Activated CD8-positive, alpha-beta memory T cell treated with anti-CD3 and anti-CD28 coated beads, Interleukin-2, amount 50 U/mL, for 4 hours (primary cell): Measurements from ENCODE around the gene PHETA2.

Experiments used
- DNase-seq: peaks from one replicate; pipeline ENCODE4 v3.0.0-alpha.2; 2020

The PHETA2 gene, protein sequence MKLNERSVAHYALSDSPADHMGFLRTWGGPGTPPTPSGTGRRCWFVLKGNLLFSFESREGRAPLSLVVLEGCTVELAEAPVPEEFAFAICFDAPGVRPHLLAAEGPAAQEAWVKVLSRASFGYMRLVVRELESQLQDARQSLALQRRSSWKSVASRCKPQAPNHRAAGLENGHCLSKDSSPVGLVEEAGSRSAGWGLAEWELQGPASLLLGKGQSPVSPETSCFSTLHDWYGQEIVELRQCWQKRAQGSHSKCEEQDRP

GRCh38 chr22:42074132-42074811 is at the start of gene PHETA2:
Gene PHETA2 (plus strand): TSS chr22:42074248. CDS start chr22:42077294, 3,046 bp downstream.
- peak; percentile 55 for DNase-seq

- no peak for DNase-seq
Observed at GRCh38 chr22:42025421-42025820, 48.6 kb upstream of the PHETA2 start.

DNA sequence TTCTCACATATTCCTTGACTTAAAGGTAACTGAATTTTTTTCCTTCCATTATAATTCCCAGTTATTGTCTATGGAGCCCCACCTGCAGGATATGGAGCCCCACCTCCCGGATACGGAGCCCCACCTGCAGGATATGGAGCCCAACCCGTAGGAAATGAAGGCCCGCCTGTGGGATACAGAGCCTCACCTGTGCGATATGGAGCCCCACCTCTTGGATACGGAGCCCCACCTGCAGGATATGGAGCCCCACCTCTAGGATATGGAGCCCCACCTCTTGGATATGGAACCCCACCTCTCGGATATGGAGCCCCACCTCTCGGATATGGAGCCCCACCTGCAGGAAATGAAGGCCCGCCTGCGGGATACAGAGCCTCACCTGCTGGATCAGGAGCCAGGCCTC is 47.3 kb upstream of the PHETA2 start:
- DNase-seq, result no peak

DNA sequence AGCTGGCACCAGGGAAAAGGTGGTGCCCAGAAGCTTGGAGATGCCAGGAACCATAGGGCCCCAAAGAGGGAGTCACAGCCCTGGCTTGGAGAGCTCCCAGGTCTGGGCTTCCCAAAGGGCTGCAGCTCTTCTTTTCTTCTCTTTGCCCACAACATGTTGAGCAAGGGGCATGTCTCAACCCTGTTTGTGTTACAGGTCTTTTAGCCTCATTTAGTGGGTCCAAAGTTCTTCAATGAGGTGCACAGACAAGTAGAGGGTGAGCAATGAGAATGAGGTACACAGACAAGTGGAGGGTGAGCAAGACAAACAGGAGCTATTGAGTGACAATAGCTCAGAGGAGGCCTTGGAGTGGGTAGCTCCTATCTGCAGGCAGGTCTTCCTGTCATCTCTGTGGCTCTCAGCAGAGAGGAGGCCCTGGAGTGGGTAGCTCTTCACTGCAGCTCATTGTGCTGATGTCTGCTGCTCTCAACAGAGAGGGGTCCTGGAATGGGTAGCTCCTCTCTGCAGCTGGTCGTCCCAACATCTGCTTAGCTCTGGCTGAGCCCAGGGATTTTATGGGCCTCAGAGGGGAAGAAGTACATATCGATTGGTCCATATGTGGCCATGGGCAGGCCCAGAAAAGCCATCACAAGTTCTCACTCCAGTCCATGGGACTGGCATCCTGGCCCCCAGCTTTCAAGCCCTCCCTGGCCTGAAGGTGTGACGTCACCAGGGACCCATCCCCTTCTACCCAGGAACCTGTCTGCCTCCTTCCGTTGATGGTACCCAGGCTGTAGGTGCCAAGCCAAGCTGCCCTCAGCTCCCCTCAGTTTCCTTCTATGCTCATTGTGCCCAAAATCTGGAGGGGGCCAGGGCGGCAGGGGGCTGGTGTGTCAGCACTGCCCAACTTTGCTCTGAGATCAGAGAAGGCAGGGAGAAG is 40.5 kb upstream of the PHETA2 start:
- no peak for DNase-seq

- no peak for DNase-seq
Observed at GRCh38 chr22:42035256-42035655, 38.8 kb upstream of the PHETA2 start.

DNA sequence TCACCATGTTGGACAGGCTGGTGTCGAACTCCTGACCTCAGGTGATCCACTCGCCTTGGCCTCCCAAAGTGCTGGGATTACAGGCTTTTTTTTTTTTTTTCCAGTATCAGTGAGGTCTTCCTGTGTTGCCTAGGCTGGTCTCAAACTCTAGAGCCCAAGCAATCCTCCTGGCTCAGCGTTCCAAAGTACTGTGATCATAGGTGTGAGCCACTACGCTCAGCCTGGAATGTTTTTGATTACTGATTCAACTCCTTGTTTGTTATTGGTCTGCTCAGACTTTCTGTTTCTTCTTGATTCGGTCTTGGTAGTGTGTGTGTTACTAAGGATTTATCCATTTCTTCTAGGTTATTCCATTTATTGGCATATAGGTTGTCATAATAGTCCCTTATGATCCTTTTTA is 34.8 kb upstream of the PHETA2 start:
- no peak for DNase-seq

DNA sequence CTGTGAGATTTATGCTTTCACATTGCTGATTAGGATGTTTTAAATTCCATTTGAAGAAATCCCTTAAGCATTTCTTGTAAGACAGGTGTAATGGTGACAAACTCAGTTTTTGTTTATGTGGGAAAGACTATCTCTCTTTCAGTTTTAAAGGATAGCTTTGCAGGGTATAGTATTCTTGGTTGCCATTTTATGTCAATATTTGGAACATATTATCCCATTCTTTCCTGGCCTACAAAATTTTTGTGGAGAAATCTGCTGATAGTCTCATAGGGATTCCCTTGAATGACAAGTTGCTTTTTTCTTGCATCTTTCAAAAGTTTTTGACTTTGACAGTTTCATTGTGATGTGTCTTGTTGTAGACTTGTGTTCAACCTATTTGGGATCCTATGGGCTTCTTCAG is 32.3 kb upstream of the PHETA2 start:
- DNase-seq, result no peak

GRCh38 chr22:42050641-42051180 is 23.3 kb upstream of the PHETA2 start:
- no peak for DNase-seq

GRCh38 chr22:42052765-42053164 is 21.3 kb upstream of the PHETA2 start:
- DNase-seq, result no peak

DNA sequence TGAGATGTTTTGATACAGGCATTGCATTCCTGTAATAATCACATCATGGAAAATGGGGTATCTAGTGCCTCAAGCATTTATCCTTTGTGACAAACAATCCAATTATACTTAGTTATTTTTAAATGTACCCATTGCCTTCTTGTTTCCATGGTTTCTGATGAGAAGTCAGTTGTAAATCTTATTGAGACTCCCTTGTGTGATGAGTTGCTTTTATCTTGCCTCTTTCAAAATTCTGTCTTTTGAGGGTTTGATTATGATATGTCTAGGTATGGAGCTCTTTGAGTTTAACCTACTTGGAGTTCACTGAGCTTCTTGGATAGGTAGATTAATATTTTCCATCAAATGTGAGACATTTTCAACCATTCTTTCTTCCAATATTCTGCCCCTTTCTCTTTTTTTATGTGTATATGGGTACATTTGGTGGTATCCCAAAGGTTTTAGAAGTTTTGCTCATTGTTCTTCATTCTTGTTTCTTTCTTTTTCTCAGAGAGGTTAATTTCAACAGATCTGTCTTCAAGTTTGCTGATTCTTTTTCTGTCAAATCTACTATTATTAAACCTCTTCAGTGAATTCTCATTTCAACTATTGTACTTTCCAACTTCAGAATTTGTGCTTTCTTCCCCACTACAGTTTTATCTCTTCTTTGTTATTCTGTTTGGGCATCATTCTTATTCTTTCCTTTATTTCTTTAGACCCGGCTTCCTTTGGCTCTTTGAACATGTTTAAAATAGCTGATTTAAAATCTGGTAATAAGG is 17.1 kb upstream of the PHETA2 start:
- no peak for DNase-seq

DNA sequence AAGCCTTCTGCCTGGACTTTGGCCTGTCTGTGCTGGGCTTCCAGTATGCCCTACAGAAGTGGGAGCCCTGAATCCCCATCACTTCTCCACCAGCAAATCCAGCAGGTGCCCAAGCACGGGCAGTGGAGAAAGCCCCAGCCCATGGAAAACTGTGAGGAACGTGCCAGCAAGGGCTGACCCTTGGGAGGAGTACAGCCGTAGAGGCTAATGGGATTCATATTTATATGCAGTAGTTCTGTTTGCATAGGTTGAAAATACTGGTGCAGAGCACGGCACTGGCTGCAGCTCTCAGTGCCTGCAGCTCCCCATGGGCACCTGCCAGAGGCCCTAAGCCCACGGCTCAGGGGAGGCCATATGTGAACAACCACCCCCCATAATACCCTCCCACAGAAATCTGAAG is 13.6 kb upstream of the PHETA2 start:
- no peak for DNase-seq

- DNase-seq, result no peak
Observed at GRCh38 chr22:42061041-42061440, 13.0 kb upstream of the PHETA2 start.

- DNase-seq, result no peak
Observed at GRCh38 chr22:42062506-42063170, 11.4 kb upstream of the PHETA2 start.

GRCh38 chr22:42064629-42065028 is 9.4 kb upstream of the PHETA2 start:
- no peak for DNase-seq

DNA sequence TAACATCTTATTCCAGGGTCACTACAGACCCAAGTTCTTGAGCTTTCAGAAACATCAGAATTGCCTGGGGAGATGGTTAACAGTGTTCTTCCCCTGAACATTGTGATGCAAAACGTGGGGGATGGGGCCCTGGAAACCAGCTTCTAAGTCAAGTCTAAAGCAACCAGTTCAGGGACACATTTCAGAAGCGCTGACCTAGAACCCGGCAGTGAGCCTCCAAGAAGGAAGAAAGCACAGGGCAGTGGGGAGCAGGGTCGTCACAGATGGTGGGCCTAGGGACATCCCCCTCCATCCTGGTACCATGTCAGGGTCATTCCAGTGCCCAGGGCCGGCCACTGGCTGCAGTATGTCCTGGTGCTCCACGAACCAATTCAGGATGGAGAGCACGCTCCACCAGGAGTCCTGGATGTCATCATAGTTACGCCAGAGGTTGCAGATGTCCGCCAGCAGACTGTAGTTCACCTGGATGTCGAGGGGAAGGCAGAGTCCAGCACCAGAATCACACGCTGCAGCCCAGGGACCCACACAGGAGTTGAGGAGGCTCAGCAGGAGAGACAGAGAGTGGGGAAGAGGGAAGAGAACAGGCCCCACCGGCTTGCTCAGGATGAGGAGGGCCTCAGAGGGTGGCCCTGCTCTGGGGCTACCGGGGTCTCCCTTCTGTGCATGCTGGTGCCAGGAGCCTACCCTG is 8.5 kb upstream of the PHETA2 start:
- DNase-seq, result no peak

- no peak for DNase-seq
Observed at GRCh38 chr22:42066126-42066761, 7.8 kb upstream of the PHETA2 start.

- no peak for DNase-seq
Observed at GRCh38 chr22:42066937-42067336, 7.1 kb upstream of the PHETA2 start.

GRCh38 chr22:42067671-42068251 is 6.3 kb upstream of the PHETA2 start:
- no peak for DNase-seq

- no peak for DNase-seq
Observed at GRCh38 chr22:42068291-42068690, 5.8 kb upstream of the PHETA2 start.

DNA sequence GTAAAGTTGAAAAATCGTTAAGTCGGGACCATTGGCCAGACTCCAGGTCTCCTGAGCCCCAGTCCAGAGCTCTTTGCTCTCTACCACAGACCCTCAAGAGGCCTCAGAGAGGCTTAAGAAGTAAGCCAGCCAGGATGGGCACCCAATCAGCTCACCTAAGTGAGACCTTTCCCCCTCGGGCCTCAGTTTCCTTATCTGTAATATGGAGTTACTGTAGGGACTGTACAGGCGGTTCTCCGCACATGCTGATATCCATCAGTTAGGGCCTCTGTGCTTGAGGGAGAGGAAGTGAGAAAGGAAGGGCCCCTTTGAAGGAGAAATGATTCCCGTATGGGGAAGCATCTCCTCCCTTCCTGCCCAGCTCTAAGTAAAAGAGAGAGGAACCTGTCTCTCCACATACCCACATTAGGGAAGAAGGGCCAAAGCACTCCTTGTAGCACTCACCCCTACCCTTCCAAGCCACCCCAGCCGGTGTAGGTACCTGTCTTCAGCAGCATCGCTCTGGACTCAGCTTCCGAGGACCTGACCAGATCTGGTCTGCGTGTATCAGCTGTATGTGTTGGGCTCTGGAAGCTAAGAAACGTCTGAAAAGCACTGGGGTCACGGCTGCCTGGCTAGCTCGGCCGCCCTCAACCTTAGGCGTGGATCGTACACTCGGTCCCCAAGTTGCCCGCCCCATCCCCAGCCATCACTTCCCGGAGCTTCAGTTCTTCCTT is 4.1 kb upstream of the PHETA2 start:
- no peak for DNase-seq
